Urinary bladder (tissue), 4 donors: ENCODE results near the gene AGRN. TPM values are rescaled to one million over a fixed set of nuclear protein-coding genes. Genes with fewer than 3 reads are reported as not detected.
"Not testable (repeated sequence)": the region's sequence is repeated elsewhere in the genome, so short reads cannot be mapped to it uniquely, and the experiment has no call there.

ENCODE experiments used
- DNase-seq: peaks from one replicate; pipeline ENCODE4 v3.0.0-alpha.2; 2015; ENCODE audit errors: extremely low spot score
- H3K27ac ChIP-seq: one replicate; pipeline ENCODE4 v1.5.1; 2013; ENCODE audit warnings: low read depth, mild to moderate bottlenecking, moderate library complexity
- H3K36me3 ChIP-seq: one replicate; pipeline ENCODE4 v1.6.1; 2013; ENCODE audit warnings: mild to moderate bottlenecking, moderate library complexity; ENCODE audit not compliant: insufficient read depth
- H3K4me1 ChIP-seq: one replicate; pipeline ENCODE4 v1.6.1; 2013; ENCODE audit warnings: mild to moderate bottlenecking, moderate library complexity; ENCODE audit not compliant: insufficient read depth
- H3K4me3 ChIP-seq: one replicate; pipeline ENCODE4 v1.5.1; 2013; ENCODE audit warnings: low read depth, low read length
- WGBS: extraction: QIAGEN DNeasy Blood & Tissue Kit; methylation state at CpG from one replicate; pipeline ENCODE4 v1.1.7; 2013; 5-methylcytosine and 5-hydroxymethylcytosine counted together
- polyA plus RNA-seq: library from polyadenylated mRNA; stranded (reverse); fragments of 200-250 nt; gene quantifications from one replicate; pipeline ENCODE4 v1.2.3, GENCODE V29; 2013
- total RNA-seq: library from RNA; depleted of rRNA; stranded (reverse); fragments of >200 nt; gene quantifications from one replicate; pipeline ENCODE4 v1.2.3, GENCODE V29; 2014
- donor health status: healthy with polysubstance abuse.
- donor health status: healthy.

Gene AGRN
- total and polyA plus RNA-seq, 2 donors, result 38.7 to 43.3 TPM

DNA sequence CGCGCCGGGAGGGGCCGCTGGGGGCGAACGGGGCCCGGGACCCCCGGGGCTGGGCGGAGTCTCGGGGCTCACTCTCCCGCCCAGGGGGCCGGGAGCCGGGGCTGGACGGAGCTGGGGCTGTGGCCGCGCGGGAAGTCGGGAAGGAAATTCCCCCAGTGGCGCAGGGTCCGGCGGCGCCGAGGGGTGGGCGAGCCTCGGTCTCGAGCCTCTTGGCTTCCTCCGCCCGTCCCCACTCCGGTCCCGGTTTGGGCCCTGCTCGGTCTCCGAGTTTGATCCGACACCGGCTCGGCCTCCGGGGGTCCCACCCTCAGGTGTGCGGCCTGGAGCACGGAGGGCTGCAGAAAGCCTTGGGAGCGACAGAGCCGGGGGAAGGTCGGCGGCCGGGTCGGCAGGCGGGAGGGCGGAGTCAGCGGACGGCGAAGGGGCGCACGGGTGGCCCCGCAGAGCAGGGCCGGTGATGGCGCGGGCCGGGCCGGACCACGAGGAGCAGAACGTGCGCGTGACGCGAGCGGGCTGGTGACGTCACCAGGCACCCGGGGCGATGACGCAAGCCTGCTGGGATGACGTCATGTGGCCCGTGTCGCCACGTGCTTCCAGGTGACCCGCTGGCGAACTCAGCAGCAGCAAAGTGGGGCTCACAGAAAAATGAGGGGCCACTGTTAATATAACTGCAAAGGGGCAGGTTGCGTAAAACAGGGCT is 19.4 kb upstream of the AGRN start:
- Histone ChIP-seq H3K4me1 (peaks cover 5% of the 10 kb centered on the region), H3K4me3 (peak overlapping the region; percentile 62), H3K27ac (peak overlapping the region; percentile 93), H3K36me3 (no peaks in the 10 kb centered on the region)
- DNase-seq, result no peak
- WGBS, result 1% methylated on average over 75 of the region's 75 CpGs

GRCh38 chr1:1001057-1001783 is 18.7 kb upstream of the AGRN start:
- peaks cover 5% of the 10 kb centered on the region for H3K4me1 ChIP-seq

GRCh38 chr1:1003618-1004419 is 16.1 kb upstream of the AGRN start:
- WGBS, result 84% methylated on average over 22 of the region's 22 CpGs
- no peak for DNase-seq
- Histone ChIP-seq H3K4me3 (no peak overlapping the region), H3K27ac (no peak overlapping the region), H3K4me1 (peaks cover 5% of the 10 kb centered on the region), H3K36me3 (no peaks in the 10 kb centered on the region)

More at GRCh38 chr1:1001057-1001783, 18.7 kb upstream of the AGRN start:
- H3K4me3 ChIP-seq, result peak overlapping the region; percentile 62
- 1% methylated on average over 58 of the region's 58 CpGs for WGBS
- H3K27ac ChIP-seq, result peak overlapping the region; percentile 46
- DNase-seq, result no peak
- H3K36me3 ChIP-seq, result no peaks in the 10 kb centered on the region

- H3K36me3 ChIP-seq, result no peaks in the 10 kb centered on the region
- WGBS, result 62% methylated on average over 7 of the region's 7 CpGs
- no peak for DNase-seq
- no peak overlapping the region for H3K27ac ChIP-seq
- peaks cover 5% of the 10 kb centered on the region for H3K4me1 ChIP-seq
- H3K4me3 ChIP-seq, result no peak overlapping the region
These were observed 15.5 kb upstream of the AGRN start for GRCh38 chr1:1004420-1004779.

- H3K4me1 ChIP-seq, result peaks cover 5% of the 10 kb centered on the region
- H3K36me3 ChIP-seq, result no peaks in the 10 kb centered on the region
- 14% methylated on average over 21 of the region's 21 CpGs for WGBS
- no peak overlapping the region for H3K27ac ChIP-seq
- no peak for DNase-seq
- H3K4me3 ChIP-seq, result no peak overlapping the region
These were observed 14.9 kb upstream of the AGRN start for GRCh38 chr1:1004780-1005697.

- 44% methylated on average over 23 of the region's 23 CpGs for WGBS
- Histone ChIP-seq H3K4me3 (no peak overlapping the region), H3K4me1 (peaks cover 5% of the 10 kb centered on the region), H3K27ac (no peak overlapping the region), H3K36me3 (no peaks in the 10 kb centered on the region)
- DNase-seq, result no peak
These were observed 14.1 kb upstream of the AGRN start for GRCh38 chr1:1005774-1006304.

DNA sequence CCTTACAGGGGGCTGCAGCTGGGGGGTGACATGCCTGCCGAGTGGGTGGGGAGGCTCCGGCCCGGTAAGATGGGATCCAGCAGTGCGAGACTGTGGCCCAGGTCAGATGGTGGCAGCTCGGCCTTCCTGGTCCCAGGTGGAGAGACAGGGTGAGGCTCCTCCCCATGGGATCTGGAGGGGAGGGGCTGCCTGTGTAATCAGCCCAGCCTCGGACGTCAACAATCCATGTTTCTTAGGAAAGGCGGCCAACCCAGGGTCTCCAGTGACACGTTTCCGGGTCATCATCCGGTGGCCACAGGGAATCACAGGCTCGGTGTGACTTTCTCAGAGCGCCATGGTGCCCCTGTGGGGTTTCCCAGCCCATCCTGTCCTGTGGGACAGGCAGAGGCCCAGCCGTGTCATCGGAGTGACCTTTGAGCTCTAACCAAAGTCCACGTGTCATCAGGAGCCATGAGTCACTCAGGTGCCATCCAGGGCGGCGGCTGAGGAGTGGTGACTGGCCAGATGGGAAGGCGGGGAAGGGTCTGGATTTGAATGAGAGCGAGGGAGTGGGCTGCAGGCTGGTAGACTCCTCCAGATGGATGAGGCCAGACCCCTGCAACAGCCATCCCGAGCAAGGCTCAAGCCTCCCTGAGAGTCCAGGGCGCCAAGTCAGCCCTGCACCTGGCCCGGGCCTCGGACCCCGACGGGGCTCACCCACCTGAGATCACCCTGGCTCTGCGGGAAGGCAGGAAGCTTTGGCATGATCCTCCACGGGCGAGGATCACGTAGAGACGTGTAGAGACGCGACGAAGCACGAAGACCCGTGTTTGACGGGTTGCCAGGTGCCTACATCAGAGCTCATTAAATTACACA is 13.4 kb upstream of the AGRN start:
- Histone ChIP-seq H3K4me1 (peaks cover 4% of the 10 kb centered on the region), H3K36me3 (no peaks in the 10 kb centered on the region), H3K27ac (no peak overlapping the region), H3K4me3 (no peak overlapping the region)
- WGBS, result 81% methylated on average over 37 of the region's 37 CpGs
- DNase-seq, result no peak

DNA sequence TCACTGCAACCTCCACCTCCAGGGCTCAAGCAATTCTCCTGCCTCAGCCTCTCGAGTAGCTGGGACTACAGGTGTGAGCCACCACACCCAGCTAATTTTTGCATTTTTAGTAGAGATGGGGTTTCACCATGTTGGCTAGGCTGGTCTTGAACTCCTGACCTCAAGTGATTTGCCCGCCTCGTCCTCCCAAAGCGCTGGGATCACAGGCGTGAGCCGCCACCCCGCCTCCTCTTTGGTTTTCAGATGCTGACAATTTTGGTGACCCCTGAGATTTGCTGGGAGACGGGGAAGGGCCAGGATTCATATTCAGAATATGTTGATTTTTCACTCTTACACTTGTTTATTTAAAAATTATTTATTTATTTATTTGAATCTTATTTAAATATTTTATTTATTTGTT is 9.8 kb upstream of the AGRN start:
- not testable (repeated sequence) for DNase-seq, H3K36me3 ChIP-seq, H3K4me1 ChIP-seq, H3K4me3 ChIP-seq, H3K27ac ChIP-seq
- 89% methylated on average over 8 of the region's 8 CpGs for WGBS

GRCh38 chr1:1011396-1011949 is 8.4 kb upstream of the AGRN start:
- Histone ChIP-seq H3K36me3 (no peaks in the 10 kb centered on the region), H3K27ac (no peak overlapping the region), H3K4me1 (no peaks in the 10 kb centered on the region), H3K4me3 (no peak overlapping the region)
- no peak for DNase-seq
- WGBS, result 86% methylated on average over 14 of the region's 14 CpGs

DNA sequence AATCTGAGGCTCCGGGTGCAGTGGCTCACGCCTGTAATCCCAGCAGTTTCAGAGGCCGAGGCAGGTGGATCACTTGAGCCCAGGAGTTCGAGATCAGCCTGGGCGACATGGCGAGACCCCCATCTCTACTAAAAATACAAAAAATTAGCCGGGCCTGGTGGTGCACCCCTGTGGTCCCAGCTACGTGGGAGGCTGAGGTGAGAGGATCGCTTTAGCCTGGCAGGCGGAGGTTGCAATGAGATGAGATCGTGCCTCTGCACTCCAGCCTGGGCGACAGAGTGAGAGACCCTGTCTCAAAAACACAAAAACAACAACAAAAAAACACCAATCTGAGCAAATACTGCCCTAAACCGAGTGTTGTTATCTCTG is 7.2 kb upstream of the AGRN start:
- not testable (repeated sequence) for H3K4me1 ChIP-seq
- peak overlapping the region; percentile 37 for H3K4me3 ChIP-seq
- WGBS, result 64% methylated on average over 13 of the region's 13 CpGs

GRCh38 chr1:1013105-1013921 is 6.6 kb upstream of the AGRN start, which contains the start of gene ISG15:
ISG15 (plus strand) TSS chr1:1013497; CDS start chr1:1013574, 77 bp downstream.
- peak within 1 kb of the TSS; percentile 62 for H3K27ac ChIP-seq
- 6% methylated on average over 30 of the region's 30 CpGs for WGBS
- no peaks in the 10 kb centered on the region for H3K4me1 ChIP-seq
- no peak for DNase-seq
- peak within 1 kb of the TSS; percentile 37 for H3K4me3 ChIP-seq
- no peaks in the 10 kb centered on the region for H3K36me3 ChIP-seq

More for the DNA sequence above, 7.2 kb upstream of the AGRN start:
- H3K36me3 ChIP-seq, DNase-seq, H3K27ac ChIP-seq: not testable (repeated sequence)
